ENCODE measurements around the gene CD1D. TPM values are rescaled to one million over a fixed set of nuclear protein-coding genes. Genes with fewer than 3 reads are reported as not detected.

The CD1D gene
- total RNA-seq, 1 donor from 2014 or later, result 3.9 TPM

DNA sequence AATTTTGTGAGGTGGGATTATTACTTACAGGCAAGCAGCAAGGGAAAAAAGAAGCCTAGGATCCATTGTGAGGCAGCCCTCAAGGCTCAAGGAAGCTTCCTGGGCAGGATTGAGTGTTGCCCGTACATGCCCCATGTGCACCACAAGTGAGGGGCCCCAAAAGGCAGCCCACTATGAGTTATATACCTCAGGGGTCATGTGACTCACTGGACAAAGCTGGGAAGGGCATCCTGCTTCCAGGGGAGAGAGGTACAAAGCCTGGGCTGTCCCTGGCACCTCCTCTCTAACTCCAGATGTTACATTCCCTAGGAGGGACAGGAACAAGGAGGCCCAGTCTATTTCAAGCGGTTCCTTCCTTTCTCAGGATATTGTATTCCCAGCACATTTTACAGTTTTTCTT is 34.0 kb upstream of the CD1D start:
- Histone ChIP-seq H3K4me3 (ENCODE audit: low read depth, low read length) (no peak overlapping the region), H3K27me3 (ENCODE audit: control insufficient read depth, insufficient read depth, low read length) (no peaks in the 10 kb centered on the region), H3K36me3 (ENCODE audit: control insufficient read depth, insufficient read depth, low read length) (no peaks in the 10 kb centered on the region)
- peak; percentile 97 for DNase-seq (ENCODE audit: low read depth)
- TF ChIP-seq, protein P1, sequence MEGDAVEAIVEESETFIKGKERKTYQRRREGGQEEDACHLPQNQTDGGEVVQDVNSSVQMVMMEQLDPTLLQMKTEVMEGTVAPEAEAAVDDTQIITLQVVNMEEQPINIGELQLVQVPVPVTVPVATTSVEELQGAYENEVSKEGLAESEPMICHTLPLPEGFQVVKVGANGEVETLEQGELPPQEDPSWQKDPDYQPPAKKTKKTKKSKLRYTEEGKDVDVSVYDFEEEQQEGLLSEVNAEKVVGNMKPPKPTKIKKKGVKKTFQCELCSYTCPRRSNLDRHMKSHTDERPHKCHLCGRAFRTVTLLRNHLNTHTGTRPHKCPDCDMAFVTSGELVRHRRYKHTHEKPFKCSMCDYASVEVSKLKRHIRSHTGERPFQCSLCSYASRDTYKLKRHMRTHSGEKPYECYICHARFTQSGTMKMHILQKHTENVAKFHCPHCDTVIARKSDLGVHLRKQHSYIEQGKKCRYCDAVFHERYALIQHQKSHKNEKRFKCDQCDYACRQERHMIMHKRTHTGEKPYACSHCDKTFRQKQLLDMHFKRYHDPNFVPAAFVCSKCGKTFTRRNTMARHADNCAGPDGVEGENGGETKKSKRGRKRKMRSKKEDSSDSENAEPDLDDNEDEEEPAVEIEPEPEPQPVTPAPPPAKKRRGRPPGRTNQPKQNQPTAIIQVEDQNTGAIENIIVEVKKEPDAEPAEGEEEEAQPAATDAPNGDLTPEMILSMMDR (IDR thresholded peaks at IDR 0.05; ENCODE audit: insufficient read depth, low read length, severe bottlenecking), result no peak
- no peak for FAIRE-seq

DNA sequence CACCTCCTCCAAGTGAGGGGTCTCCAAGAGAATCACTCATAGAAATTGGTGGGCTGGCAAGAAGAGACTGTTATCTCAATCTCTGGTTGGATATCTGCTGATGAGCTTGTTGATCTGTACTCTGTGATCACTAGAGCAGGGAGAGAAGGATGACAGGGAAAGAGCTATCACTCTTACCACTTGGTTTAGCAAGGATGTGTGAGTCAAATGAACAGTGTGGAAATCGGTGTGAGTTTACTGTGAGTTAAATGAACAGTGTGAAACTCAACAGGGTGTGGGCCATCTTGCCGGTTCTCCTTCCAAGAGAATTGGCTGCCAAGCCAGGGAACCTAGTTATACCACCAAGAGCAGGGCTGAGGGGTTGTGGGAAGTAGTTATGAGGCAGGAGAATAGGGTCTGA is 33.3 kb upstream of the CD1D start:
- Histone ChIP-seq H3K4me3 (ENCODE audit: low read depth, low read length) (no peak overlapping the region), H3K36me3 (ENCODE audit: control insufficient read depth, insufficient read depth, low read length) (no peaks in the 10 kb centered on the region), H3K27me3 (ENCODE audit: control insufficient read depth, insufficient read depth, low read length) (no peaks in the 10 kb centered on the region)
- DNase-seq (ENCODE audit: low read depth), result peak; percentile 85
- TF ChIP-seq, protein P1 (IDR thresholded peaks at IDR 0.05; ENCODE audit: insufficient read depth, low read length, severe bottlenecking), result no peak
- peak; percentile 28 for FAIRE-seq

DNA sequence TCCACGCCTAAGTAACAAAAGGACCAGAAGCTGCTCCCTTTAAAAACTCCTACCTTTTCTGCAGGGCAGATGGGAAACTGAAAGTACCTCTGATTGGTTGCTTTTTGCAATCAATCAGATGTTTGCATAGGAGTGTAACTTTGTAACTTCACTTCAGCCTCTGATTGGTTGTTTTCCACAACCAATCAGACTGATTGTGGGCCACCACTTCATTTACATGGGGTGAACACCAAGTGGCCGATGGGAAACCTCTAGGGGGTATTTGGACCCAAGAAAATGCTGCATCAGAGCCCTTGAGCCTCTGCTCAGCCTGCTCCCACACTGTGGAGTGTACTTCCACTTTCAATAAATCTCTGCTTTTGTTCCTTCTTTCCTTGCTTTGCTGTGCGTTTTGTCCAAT is 32.8 kb upstream of the CD1D start:
- TF ChIP-seq, protein P1 (IDR thresholded peaks at IDR 0.05; ENCODE audit: insufficient read depth, low read length, severe bottlenecking), result no peak
- FAIRE-seq (no peak), DNase-seq (ENCODE audit: low read depth) (no peak)
- Histone ChIP-seq H3K36me3 (ENCODE audit: control insufficient read depth, insufficient read depth, low read length) (no peaks in the 10 kb centered on the region), H3K4me3 (ENCODE audit: low read depth, low read length) (no peak overlapping the region), H3K27me3 (ENCODE audit: control insufficient read depth, insufficient read depth, low read length) (no peaks in the 10 kb centered on the region)

DNA sequence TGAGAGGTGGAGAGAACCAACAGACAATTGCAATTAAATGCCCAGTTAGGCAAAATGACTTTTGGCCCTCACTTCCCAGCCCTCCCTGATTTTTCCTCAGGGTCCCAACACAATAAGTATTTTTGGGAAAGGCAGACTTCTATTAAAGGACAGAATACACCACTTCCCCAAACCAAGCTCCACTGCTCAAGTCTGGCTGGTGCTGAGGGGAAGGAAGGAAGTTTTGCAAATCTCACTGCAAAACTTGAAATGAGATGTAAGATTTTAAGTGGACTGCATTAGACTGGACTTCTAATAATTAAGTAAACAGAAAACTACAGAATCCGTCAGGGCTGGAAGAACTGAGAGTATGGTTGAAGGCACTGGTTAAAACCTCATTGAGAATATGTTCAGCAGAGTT is 32.2 kb upstream of the CD1D start:
- H3K36me3 ChIP-seq (ENCODE audit: control insufficient read depth, insufficient read depth, low read length), result no peaks in the 10 kb centered on the region
- TF ChIP-seq, protein P1 (IDR thresholded peaks at IDR 0.05; ENCODE audit: insufficient read depth, low read length, severe bottlenecking), result no peak
- H3K4me3 ChIP-seq (ENCODE audit: low read depth, low read length), result no peak overlapping the region
- DNase-seq (ENCODE audit: low read depth) (no peak), FAIRE-seq (no peak)
- no peaks in the 10 kb centered on the region for H3K27me3 ChIP-seq (ENCODE audit: control insufficient read depth, insufficient read depth, low read length)

DNA sequence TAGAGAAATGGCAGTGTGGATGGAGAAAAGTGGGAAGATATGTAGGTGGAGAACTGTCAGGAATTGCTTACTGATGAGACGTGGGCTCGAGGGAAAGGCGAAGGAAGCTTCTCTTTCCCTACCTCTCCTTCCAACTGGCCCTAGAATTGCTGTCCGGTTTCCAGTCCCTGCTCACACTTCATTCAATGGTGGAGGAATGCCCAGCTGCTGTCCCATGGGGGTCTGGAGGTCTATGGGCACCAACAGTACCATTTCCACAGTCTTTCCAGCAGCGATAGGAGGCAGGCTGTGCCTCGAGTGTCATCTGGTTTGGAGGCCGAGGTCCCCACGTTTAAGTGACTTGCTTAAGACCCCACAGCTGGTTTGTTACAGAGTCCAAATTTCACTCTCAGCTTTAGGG is 31.5 kb upstream of the CD1D start:
- TF ChIP-seq, protein P1 (IDR thresholded peaks at IDR 0.05; ENCODE audit: insufficient read depth, low read length, severe bottlenecking), result no peak
- H3K36me3 ChIP-seq (ENCODE audit: control insufficient read depth, insufficient read depth, low read length), result no peaks in the 10 kb centered on the region
- H3K4me3 ChIP-seq (ENCODE audit: low read depth, low read length), result peak overlapping the region; percentile 16
- H3K27me3 ChIP-seq (ENCODE audit: control insufficient read depth, insufficient read depth, low read length), result no peaks in the 10 kb centered on the region
- FAIRE-seq (no peak), DNase-seq (ENCODE audit: low read depth) (no peak)

DNA sequence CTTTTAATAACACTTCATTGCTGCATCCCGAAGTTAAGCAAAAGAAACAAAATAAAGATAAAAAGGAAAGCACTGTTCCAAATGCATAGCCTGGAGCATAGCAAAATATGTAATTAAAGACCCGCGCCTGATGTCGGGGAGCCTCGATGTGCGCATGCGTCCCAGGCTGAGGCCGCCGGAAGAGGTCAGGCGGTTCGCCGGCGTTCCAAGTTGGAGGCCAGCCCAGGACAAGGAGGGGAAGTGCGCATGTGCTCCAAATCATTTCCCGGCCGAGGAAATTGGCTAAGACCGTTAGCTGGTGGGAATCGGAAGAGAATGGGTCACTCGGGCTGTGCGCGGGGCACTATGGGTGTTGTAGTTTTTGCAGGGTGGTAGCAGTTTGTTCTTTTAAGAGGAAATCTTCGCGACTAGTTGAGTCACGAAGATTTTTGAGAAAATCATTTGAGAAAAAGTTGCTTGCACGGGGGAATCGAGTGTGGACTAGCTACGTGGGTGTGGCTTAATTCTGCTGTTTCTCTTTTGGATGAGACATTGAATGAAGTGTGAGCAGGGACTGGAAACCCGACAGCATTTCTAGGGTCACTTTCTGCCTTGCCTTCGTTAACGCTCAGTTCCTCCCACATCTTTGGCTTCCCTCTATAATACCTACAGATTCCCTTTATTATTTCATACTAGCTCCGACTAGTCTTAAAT is 31.0 kb upstream of the CD1D start:
- FAIRE-seq (no peak), DNase-seq (ENCODE audit: low read depth) (peak; percentile 93)
- TF ChIP-seq, protein P1 (IDR thresholded peaks at IDR 0.05; ENCODE audit: insufficient read depth, low read length, severe bottlenecking), result no peak
- H3K4me3 ChIP-seq (ENCODE audit: low read depth, low read length), result peak overlapping the region; percentile 16
- H3K27me3 ChIP-seq (ENCODE audit: control insufficient read depth, insufficient read depth, low read length), result no peaks in the 10 kb centered on the region
- no peaks in the 10 kb centered on the region for H3K36me3 ChIP-seq (ENCODE audit: control insufficient read depth, insufficient read depth, low read length)
